NCI-H1417 treated with DMSO at 0.1 percent for 48 hours (cell line): Measurements from ENCODE around the gene RABGAP1L.
"Not testable (repeated sequence)": the region's sequence is repeated elsewhere in the genome, so short reads cannot be mapped to it uniquely, and the experiment has no call there.

Experiments used
- DNase-seq: peaks from one replicate; lab custom pipeline; 2025; lab: John Stamatoyannopoulos, UW

The RABGAP1L gene

GRCh38 chr1:174660476-174660875, 501.2 kb downstream of the RABGAP1L start:
- no peak for DNase-seq

GRCh38 chr1:174663358-174663757, 504.0 kb downstream of the RABGAP1L start:
- no peak for DNase-seq

GRCh38 chr1:174666248-174666647, 506.9 kb downstream of the RABGAP1L start:
- DNase-seq, result no peak

DNA sequence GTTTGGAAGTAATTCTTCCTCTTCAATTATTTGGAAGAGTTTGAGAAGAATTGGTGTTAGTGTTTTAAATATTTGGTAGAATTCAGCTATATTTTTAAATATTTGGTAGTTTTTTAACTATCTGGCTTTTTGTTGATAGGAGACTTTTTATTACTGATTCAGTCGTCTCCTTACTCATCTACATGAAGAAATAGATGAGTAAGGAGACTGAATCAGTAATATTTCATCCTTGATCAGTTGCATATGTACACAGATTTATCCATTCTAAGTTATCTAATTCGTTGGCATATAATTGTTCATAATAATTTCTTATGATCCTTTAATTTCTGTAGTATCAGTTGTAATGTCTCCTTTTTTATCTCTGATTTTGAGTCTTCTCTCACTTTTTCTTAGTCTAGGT, 512.5 kb downstream of the RABGAP1L start:
- DNase-seq, result no peak

GRCh38 chr1:174676856-174677255, 517.5 kb downstream of the RABGAP1L start:
- DNase-seq, result no peak

DNA sequence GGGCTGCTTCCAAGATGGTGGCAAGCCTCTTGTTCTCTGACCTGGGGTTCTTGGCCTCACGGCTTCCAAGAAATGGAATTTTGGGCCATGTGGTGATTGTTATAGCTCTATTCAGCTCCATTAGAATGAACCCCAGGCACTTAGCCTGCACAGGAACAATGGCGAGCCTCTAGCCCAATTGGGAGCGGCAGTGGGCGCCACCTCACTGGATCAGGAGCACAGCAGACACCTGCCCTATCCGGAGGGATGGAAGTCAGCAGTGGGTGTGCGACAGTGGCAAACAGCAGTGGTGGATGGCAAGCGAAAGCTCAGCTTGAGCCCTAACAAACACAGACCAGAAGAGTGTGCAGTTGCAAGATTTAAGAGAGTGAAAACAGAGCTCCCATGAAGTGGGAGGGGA, 519.3 kb downstream of the RABGAP1L start:
- DNase-seq, result no peak

DNA sequence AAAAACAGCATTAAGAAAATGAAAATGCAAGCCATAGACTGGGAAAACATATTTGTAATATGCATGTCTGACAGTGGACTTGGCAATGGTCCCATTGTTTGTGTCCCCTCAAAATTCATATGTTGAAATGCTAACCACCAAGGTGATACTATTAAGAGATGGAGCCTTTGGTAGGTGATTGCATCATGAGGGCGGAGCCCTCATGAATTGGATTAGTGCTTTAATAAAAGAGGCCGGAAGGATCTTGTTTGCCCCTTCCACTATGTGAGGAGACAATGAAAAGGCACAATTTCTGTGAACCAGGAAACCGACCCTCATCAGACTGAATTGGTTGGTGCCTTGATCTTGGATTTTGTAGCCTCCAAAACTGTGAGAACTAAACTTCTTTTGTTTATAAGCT, 520.8 kb downstream of the RABGAP1L start:
- DNase-seq, result no peak

GRCh38 chr1:174682419-174683008, 523.2 kb downstream of the RABGAP1L start:
- no peak for DNase-seq

- DNase-seq, result no peak
These were observed 526.9 kb downstream of the RABGAP1L start for GRCh38 chr1:174686213-174686612.

- no peak for DNase-seq
These were observed 530.2 kb downstream of the RABGAP1L start for GRCh38 chr1:174689524-174689923.

DNA sequence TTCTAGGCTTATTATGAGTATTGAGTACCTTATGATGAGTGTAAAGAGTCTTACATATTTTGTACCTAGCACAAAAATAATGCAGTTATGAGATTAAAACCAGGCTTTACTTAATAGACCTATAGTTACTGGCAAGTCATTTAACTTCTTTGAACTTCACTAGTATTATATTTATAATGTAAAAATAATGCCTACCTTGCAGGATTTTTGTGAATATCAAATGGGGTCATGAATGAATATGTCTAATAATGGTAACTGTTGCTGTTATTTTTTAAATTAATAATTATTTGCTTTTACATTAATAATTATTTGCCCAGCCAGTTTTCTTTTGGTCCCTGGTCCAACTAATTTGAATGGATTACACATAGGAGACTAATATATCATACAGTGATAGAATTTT, 530.9 kb downstream of the RABGAP1L start:
- no peak for DNase-seq

DNA sequence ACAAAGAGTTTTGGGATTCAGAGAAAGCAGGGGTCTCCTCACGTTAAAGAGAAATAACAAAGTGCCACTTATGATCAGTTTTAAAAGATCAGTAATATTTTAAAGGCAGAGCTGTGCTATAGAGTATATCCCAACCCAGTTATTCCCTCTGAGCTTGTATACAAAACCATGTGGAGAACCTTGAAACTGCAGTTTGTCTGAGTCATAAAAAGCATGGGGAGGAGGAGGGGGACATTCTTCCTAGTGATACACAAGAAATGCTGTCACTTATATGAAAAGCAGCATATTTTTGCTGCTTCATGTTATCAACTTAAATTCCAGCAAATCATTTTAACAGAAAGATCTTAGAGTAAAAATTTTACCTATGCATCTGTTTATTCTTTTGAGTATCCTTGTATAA, 533.0 kb downstream of the RABGAP1L start:
- DNase-seq, result no peak

DNA sequence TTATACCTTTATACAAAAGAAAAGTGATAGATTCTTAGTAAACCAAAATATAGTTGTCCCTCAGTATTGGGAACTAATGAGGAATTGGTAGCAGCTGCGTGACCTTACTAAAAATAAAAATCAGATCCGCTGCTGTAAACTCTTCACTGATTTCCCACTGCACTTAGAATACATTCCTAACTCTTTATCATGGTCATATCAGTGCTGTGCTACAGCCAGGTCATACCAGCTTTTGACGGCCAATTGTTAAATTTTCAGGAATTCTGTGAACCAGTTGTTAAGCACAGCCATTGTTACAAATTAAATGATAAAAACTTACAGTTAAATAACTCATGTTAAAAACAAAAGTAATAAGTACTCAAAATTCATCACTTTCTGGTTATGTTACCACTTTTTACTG, 533.8 kb downstream of the RABGAP1L start:
- no peak for DNase-seq

DNA sequence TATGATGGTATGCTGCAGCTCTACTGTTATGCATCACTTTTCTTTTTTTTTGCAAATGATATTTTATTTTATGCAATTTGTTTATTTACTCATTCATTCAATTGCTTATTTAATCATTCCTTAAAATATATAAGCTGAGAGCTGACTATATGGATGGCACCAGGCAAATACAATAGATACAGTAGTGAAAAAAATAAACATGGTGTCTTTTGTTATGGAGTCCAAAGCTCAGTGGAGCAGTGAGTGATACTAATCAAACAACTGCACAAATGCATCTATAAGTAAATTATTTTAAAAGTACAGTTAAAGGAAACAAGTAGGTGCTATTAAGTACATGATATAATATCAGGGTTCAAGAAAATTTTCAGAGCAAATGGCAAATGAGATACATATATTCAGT, 534.2 kb downstream of the RABGAP1L start:
- not testable (repeated sequence) for DNase-seq

- DNase-seq, result no peak
These were observed 536.9 kb downstream of the RABGAP1L start for GRCh38 chr1:174696026-174696821.

DNA sequence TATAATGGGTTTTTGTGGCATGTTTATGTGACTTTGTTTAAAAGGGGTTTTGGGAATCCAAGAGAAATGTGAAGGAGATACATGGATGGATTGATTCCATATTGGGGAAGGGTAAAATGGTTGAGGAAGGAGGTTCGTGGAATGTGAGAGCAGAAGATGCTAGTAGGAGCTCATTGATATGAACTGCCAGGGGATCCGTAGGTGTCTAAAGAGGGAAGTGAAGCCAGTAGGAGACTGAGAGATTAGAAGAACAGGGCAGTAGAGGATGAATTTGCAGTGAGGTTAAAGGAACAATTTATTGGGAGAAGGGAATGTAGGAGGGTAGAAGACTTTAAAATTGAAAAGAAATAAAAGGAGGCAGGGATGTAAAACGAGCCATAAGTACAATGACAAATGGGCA, 541.0 kb downstream of the RABGAP1L start:
- no peak for DNase-seq

- DNase-seq, result no peak
These were observed 541.5 kb downstream of the RABGAP1L start for GRCh38 chr1:174700775-174701174.

- no peak for DNase-seq
These were observed 542.2 kb downstream of the RABGAP1L start for GRCh38 chr1:174701565-174701964.

GRCh38 chr1:174702011-174702410, 542.7 kb downstream of the RABGAP1L start:
- DNase-seq, result no peak

DNA sequence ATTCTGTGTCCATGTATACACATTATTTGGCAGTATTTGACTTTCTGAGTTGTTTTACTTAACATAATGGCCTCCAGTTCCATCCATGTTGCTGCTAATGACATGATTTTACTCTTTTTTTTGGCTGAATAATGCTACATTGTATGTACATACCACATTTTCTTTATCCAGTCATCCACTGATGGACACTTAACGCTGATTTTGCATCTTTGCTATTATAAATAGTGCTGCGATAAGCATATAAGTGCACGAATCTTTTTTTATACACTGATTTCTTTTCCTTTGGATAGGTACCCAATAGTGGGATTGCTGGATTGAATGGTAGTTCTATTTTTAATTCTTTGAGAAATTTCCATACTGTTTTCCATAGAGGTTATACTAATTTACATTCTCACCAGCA, 544.0 kb downstream of the RABGAP1L start:
- DNase-seq, result no peak

- no peak for DNase-seq
These were observed 545.0 kb downstream of the RABGAP1L start for GRCh38 chr1:174704300-174704699.

- no peak for DNase-seq
These were observed 551.8 kb downstream of the RABGAP1L start for GRCh38 chr1:174710868-174711845.

- DNase-seq, result not testable (repeated sequence)
These were observed 552.5 kb downstream of the RABGAP1L start for GRCh38 chr1:174711848-174712247.
